Glomerular endothelial cell (primary cell): Measurements from ENCODE around the gene COL21A1. TPM values are rescaled to one million over a fixed set of nuclear protein-coding genes. Genes with fewer than 3 reads are reported as not detected.

Source experiments
- DNase-seq: peaks from one replicate; pipeline ENCODE4 v3.0.0-alpha.2; 2011; ENCODE audit warnings: low read depth, low spot score; ENCODE audit errors: extremely low read depth
- total RNA-seq: library from RNA; depleted of rRNA; stranded (reverse); fragments of >200 nt; gene quantifications from 2 replicates; pipeline ENCODE4 v1.2.3, GENCODE V29; 2015

Gene COL21A1
- total RNA-seq, 1 donor from 2014 or later: 0.82 TPM

- DNase-seq: no peak
Observed at GRCh38 chr6:56140090-56140489, 107.3 kb downstream of the COL21A1 start.

- DNase-seq: no peak
Observed at GRCh38 chr6:56115715-56116114, 131.7 kb downstream of the COL21A1 start.

GRCh38 chr6:56109149-56109548 is 138.2 kb downstream of the COL21A1 start:
- no peak for DNase-seq

GRCh38 chr6:56106231-56106630 is 141.1 kb downstream of the COL21A1 start:
- no peak for DNase-seq

- DNase-seq: no peak
Observed at GRCh38 chr6:56104591-56104990, 142.8 kb downstream of the COL21A1 start.

GRCh38 chr6:56102216-56102615 is 145.2 kb downstream of the COL21A1 start:
- DNase-seq: no peak

- no peak for DNase-seq
Observed at GRCh38 chr6:56101141-56101553, 146.2 kb downstream of the COL21A1 start.

GRCh38 chr6:56096946-56097621 is 150.3 kb downstream of the COL21A1 start:
- no peak for DNase-seq

GRCh38 chr6:56096541-56096940 is 150.8 kb downstream of the COL21A1 start:
- DNase-seq: no peak

- no peak for DNase-seq
Observed at GRCh38 chr6:56093776-56094175, 153.6 kb downstream of the COL21A1 start.

GRCh38 chr6:56091159-56091869 is 156.1 kb downstream of the COL21A1 start:
- no peak for DNase-seq

- DNase-seq: no peak
Observed at GRCh38 chr6:56088641-56089040, 158.7 kb downstream of the COL21A1 start.

- DNase-seq: no peak
Observed at GRCh38 chr6:56087421-56087820, 160.0 kb downstream of the COL21A1 start.

GRCh38 chr6:56079751-56080540 is 167.4 kb downstream of the COL21A1 start:
- DNase-seq: no peak

GRCh38 chr6:56076033-56076432 is 171.3 kb downstream of the COL21A1 start:
- no peak for DNase-seq

- no peak for DNase-seq
Observed at GRCh38 chr6:56073761-56074160, 173.6 kb downstream of the COL21A1 start.

GRCh38 chr6:56073315-56073714 is 174.1 kb downstream of the COL21A1 start:
- no peak for DNase-seq

GRCh38 chr6:56072856-56073255 is 174.5 kb downstream of the COL21A1 start:
- no peak for DNase-seq

GRCh38 chr6:56065408-56065807 is 182.0 kb downstream of the COL21A1 start:
- no peak for DNase-seq

- no peak for DNase-seq
Observed at GRCh38 chr6:56062836-56063235, 184.5 kb downstream of the COL21A1 start.

GRCh38 chr6:56058636-56059035 is 188.7 kb downstream of the COL21A1 start:
- DNase-seq: no peak
